ENCODE data around the gene TMEM63C. TPM values are rescaled to one million over a fixed set of nuclear protein-coding genes. Genes with fewer than 3 reads are reported as not detected.

The TMEM63C gene
- total and polyA plus RNA-seq, 7 donors: 0.04 to 0.58 (median 0.21) TPM; not detected in 3

DNA sequence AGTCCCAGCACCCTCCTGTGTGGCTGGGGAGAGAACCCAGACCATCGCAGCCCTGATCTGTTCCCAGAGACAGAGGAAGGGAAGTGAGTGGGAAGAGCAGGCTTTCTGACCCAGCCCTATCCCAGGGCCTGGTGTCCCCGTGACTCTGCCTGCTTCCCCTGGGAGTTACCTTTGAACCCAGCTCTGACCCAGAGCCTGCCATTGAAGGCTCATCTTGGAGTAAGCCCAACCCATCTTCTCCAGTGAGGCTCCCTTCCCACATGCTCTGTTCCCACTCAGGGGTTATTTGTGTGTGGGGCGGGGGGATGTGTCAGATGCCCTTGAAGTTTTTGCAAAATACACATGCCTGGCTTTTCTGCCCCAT, 6.0 kb downstream of the TMEM63C start:
- WGBS, 3 donors: 50 to 65% (median 64%) methylated on average over 3 of the region's 3 CpGs
- DNase-seq (no peak), ATAC-seq (no peak)
- Histone ChIP-seq H3K9me3 (no peaks in the 10 kb centered on the region), H3K27ac (no peak overlapping the region), H3K36me3 (ENCODE audit: insufficient read depth in 1 of 2, low read depth in 1 of 2) (no peaks in the 10 kb centered on the region), H3K27me3 (ENCODE audit: insufficient read depth in 3 of 3, low read length in 2 of 3) (peaks cover 0 to 16% (median 4%) of the 10 kb centered on the region in 3 donors), H3K4me3 (no peak overlapping the region), H3K4me1 (no peaks in the 10 kb centered on the region)
- TF ChIP-seq, protein P1, sequence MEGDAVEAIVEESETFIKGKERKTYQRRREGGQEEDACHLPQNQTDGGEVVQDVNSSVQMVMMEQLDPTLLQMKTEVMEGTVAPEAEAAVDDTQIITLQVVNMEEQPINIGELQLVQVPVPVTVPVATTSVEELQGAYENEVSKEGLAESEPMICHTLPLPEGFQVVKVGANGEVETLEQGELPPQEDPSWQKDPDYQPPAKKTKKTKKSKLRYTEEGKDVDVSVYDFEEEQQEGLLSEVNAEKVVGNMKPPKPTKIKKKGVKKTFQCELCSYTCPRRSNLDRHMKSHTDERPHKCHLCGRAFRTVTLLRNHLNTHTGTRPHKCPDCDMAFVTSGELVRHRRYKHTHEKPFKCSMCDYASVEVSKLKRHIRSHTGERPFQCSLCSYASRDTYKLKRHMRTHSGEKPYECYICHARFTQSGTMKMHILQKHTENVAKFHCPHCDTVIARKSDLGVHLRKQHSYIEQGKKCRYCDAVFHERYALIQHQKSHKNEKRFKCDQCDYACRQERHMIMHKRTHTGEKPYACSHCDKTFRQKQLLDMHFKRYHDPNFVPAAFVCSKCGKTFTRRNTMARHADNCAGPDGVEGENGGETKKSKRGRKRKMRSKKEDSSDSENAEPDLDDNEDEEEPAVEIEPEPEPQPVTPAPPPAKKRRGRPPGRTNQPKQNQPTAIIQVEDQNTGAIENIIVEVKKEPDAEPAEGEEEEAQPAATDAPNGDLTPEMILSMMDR (IDR thresholded peaks at IDR 0.05): no peak
- intact Hi-C loops (cut with DNase I): no loop called here

DNA sequence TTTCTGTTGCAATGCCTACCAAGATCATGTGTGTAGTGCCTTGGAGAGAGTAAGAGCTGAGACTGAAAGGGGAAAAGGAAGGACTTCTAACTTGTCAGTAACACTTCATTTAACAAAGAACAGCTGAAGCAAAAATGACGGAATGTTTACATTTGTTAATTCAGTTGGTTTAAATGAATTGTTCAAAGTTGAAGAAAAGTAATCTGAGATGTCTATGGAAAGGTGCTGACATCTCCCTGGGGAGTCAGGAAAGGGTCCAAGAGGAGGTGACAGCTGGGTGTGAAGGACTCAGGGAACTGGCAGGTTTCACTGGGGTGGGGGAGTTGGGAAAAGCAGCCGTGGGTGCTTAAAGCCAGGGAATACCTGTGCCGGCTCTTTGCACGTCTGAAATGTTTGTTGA, 7.9 kb downstream of the TMEM63C start:
- ATAC-seq (no peak), DNase-seq (no peak)
- Histone ChIP-seq H3K9me3 (no peaks in the 10 kb centered on the region), H3K36me3 (ENCODE audit: insufficient read depth in 1 of 2, low read depth in 1 of 2) (no peaks in the 10 kb centered on the region), H3K4me1 (no peaks in the 10 kb centered on the region), H3K4me3 (no peak overlapping the region), H3K27ac (no peak overlapping the region), H3K27me3 (ENCODE audit: insufficient read depth in 3 of 3, low read length in 2 of 3) (peaks cover 0 to 11% (median 4%) of the 10 kb centered on the region in 3 donors)
- intact Hi-C loops (cut with DNase I): no loop called here
- TF ChIP-seq, protein P1 (IDR thresholded peaks at IDR 0.05): no peak
- 45 to 57% (median 53%) methylated on average over 4 of the region's 4 CpGs for WGBS, 3 donors

DNA sequence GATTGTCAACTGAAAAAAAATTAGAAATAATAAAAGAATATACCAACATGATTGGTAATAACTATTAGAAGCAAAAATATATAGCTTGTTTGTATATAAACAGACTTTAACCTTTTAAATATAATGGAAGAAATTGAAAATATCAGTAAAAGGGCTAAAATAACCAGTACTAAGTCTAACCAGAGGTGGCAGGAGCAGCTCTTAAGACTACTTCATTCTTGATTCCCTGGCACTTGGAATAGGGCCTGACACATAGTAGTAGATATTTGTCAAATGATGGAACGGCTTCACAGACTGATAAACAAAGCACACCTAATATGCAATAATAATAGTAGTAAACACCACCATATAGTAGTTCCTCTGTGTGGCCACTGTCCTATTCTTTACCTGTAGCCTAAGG, 9.4 kb downstream of the TMEM63C start:
- 76 to 85% (median 77%) methylated on average over 1 of the region's 1 CpG for WGBS, 3 donors
- ATAC-seq (no peak), DNase-seq (no peak)
- no peak overlapping the region for H3K27ac ChIP-seq
- no peaks in the 10 kb centered on the region for H3K36me3 ChIP-seq (ENCODE audit: insufficient read depth in 1 of 2, low read depth in 1 of 2)
- H3K4me3 ChIP-seq: no peak overlapping the region
- H3K9me3 ChIP-seq: no peaks in the 10 kb centered on the region
- TF ChIP-seq, protein P1 (IDR thresholded peaks at IDR 0.05): no peak
- peaks cover 0 to 11% (median 8%) of the 10 kb centered on the region in 3 donors for H3K27me3 ChIP-seq (ENCODE audit: insufficient read depth in 3 of 3, low read length in 2 of 3)
- H3K4me1 ChIP-seq: no peaks in the 10 kb centered on the region
- intact Hi-C loops (cut with DNase I): no loop called here

DNA sequence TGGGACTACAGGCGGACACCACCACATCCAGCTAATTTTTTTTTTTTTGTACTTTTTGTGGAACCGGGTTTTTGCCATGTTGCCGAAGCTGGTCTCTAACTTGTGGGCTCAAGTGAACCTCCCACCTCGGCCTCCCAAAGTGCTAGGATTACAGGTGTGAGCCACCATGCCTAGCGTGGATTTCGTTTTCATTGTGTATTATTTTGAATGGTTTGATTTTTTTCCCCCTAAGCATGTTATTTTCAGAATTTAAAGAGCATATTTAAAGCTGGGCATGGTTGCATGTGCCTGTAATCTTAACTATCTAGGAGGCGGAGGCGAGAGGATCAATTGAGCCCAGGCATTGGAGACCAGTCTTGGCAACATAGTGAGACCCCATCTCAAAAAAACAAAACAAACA, 13.1 kb downstream of the TMEM63C start:
- no peak for ATAC-seq
- TF ChIP-seq, protein P1 (IDR thresholded peaks at IDR 0.05): no peak
- no peaks in the 10 kb centered on the region for H3K4me1 ChIP-seq
- peaks cover 0 to 5% (median 0%) of the 10 kb centered on the region in 3 donors for H3K27me3 ChIP-seq (ENCODE audit: insufficient read depth in 3 of 3, low read length in 2 of 3)
- H3K4me3 ChIP-seq: no peak overlapping the region
- WGBS, 3 donors: 85 to 89% (median 87%) methylated on average over 8 of the region's 8 CpGs
- intact Hi-C loops (cut with DNase I): no loop called here
- no peaks in the 10 kb centered on the region for H3K36me3 ChIP-seq (ENCODE audit: insufficient read depth in 1 of 2, low read depth in 1 of 2)
- no peaks in the 10 kb centered on the region for H3K9me3 ChIP-seq
- no peak for DNase-seq
- H3K27ac ChIP-seq: no peak overlapping the region

DNA sequence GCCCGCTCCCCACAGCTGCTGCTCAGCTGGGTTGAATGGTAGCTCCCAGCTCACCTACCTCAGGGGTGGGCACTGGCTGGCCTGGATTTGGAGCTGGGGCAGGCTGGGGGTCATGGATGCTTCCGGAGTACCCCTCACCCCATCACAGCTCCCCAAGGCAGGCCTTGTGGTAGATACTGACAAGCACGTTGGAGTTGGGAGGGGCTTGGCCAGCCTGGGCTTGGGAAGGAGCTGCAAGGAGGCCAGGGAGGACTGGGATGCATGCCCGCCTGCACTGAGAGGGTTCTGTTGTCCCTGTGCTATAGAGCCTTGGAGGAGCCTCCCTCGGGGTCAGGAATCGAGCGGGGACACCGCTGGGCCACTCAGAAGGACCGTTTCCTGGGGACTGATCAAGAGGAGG, 14.2 kb downstream of the TMEM63C start:
- Histone ChIP-seq H3K9me3 (no peaks in the 10 kb centered on the region), H3K27me3 (ENCODE audit: insufficient read depth in 3 of 3, low read length in 2 of 3) (peaks cover 0 to 5% (median 0%) of the 10 kb centered on the region in 3 donors), H3K4me3 (no peak overlapping the region), H3K4me1 (no peaks in the 10 kb centered on the region), H3K36me3 (ENCODE audit: insufficient read depth in 1 of 2, low read depth in 1 of 2) (no peaks in the 10 kb centered on the region), H3K27ac (no peak overlapping the region)
- WGBS, 3 donors: 54 to 78% (median 76%) methylated on average over 7 to 9 of the region's 9 CpGs
- DNase-seq (no peak), ATAC-seq (no peak)
- intact Hi-C loops (cut with DNase I): no loop called here
- TF ChIP-seq, protein P1 (IDR thresholded peaks at IDR 0.05): no peak

Data from psoas muscle (tissue), 8 donors.